GM21619 (cell line): ENCODE results near the gene ENDOV.
A peak's percentile ranks its signal among the peaks of the same experiment; 100 is the strongest.

ENCODE experiments used
- ATAC-seq: cut with Tn5 transposase; IDR thresholded peaks from one replicate; pipeline ENCODE4 v1.9.1; 2021; ENCODE audit not compliant: unreplicated experiment

ENDOV gene

GRCh38 chr17:80447790-80448189 lies 32.8 kb downstream of the ENDOV start:
- no peak for ATAC-seq

- ATAC-seq = no peak
Observed at GRCh38 chr17:80449194-80449929, 34.4 kb downstream of the ENDOV start.

GRCh38 chr17:80449930-80450576 lies 35.1 kb downstream of the ENDOV start:
- no peak for ATAC-seq

GRCh38 chr17:80451104-80451775 lies 36.3 kb downstream of the ENDOV start:
- ATAC-seq = no peak

GRCh38 chr17:80452173-80452915 lies 37.4 kb downstream of the ENDOV start:
- ATAC-seq = no peak

- no peak for ATAC-seq
Observed at GRCh38 chr17:80453126-80453997, 38.4 kb downstream of the ENDOV start.

- ATAC-seq = no peak
Observed at GRCh38 chr17:80453998-80454556, 39.1 kb downstream of the ENDOV start.

- peak; percentile 88 for ATAC-seq
Observed at GRCh38 chr17:80454557-80455335, 39.8 kb downstream of the ENDOV start.

GRCh38 chr17:80455336-80455710 lies 40.4 kb downstream of the ENDOV start:
- ATAC-seq = peak; percentile 23

- no peak for ATAC-seq
Observed at GRCh38 chr17:80455784-80456183, 40.8 kb downstream of the ENDOV start.

GRCh38 chr17:80456465-80457235 lies 41.7 kb downstream of the ENDOV start:
- no peak for ATAC-seq

- ATAC-seq = no peak
Observed at GRCh38 chr17:80457236-80457856, 42.4 kb downstream of the ENDOV start.

GRCh38 chr17:80458016-80458415 lies 43.0 kb downstream of the ENDOV start:
- no peak for ATAC-seq

GRCh38 chr17:80459234-80459633 lies 44.3 kb downstream of the ENDOV start:
- no peak for ATAC-seq

GRCh38 chr17:80460429-80460834 lies 45.5 kb downstream of the ENDOV start:
- ATAC-seq = no peak

GRCh38 chr17:80461528-80462160 lies 46.7 kb downstream of the ENDOV start:
- no peak for ATAC-seq

GRCh38 chr17:80463784-80464400 lies 48.9 kb downstream of the ENDOV start:
- ATAC-seq = no peak
